WTC11 (cell line): ENCODE measurements around the gene ARID3C. TPM values are rescaled to one million over a fixed set of nuclear protein-coding genes. Genes with fewer than 3 reads are reported as not detected.

Experiments
- ATAC-seq: fragments of 200-7000 bp; cut with Tn5 transposase; 2 replicates; pipeline ENCODE4 v1.10.0; 2021; ENCODE audit warnings: mild to moderate bottlenecking, moderate library complexity
- CTCF ChIA-PET: fragments of 300-600 bp; sonication (Branson Sonifier 250); formaldehyde crosslinking; loops from one replicate; lab custom pipeline; 2021; ENCODE audit warnings: antibody characterized with exemption; lab: Charles Lee
- POLR2A ChIA-PET: fragments of 350-600 bp; sonication (Branson Sonifier 250); formaldehyde crosslinking; loops from one replicate; lab custom pipeline; 2021; ENCODE audit warnings: antibody characterized with exemption; lab: Charles Lee
- DNase-seq: peaks from one replicate; pipeline ENCODE4 v3.0.0; 2021; ENCODE audit warnings: low spot score
- H3K27ac Mint-ChIP-seq: 2 replicates; pipeline ENCODE4 v1.8.0; 2021; ENCODE audit warnings: mixed read lengths
- H3K27me3 Mint-ChIP-seq: 2 replicates; pipeline ENCODE4 v1.8.0; 2021; ENCODE audit warnings: low read depth, mild to moderate bottlenecking, moderate library complexity, mixed read lengths
- H3K36me3 Mint-ChIP-seq: 2 replicates; pipeline ENCODE4 v1.8.0; 2021; ENCODE audit warnings: mixed read lengths
- H3K4me1 Mint-ChIP-seq: 2 replicates; pipeline ENCODE4 v1.8.0; 2022; ENCODE audit warnings: mixed read lengths
- H3K4me3 Mint-ChIP-seq: 2 replicates; pipeline ENCODE4 v1.8.0; 2021; ENCODE audit warnings: mild to moderate bottlenecking, moderate library complexity, mixed read lengths
- H3K9me3 Mint-ChIP-seq: 2 replicates; pipeline ENCODE4 v1.8.0; 2021; ENCODE audit warnings: mixed read lengths
- ESRRA ChIP-seq: sonication (generic); formaldehyde crosslinking; IDR thresholded peaks from 2 replicates; pipeline ENCODE4 v1.8.1; 2022; ENCODE audit warnings: mild to moderate bottlenecking, missing genetic modification reagents, borderline replicate concordance
- GRHL2 ChIP-seq: fragments of 250-450 bp; sonication (Bioruptor Pico); IDR thresholded peaks from 2 replicates; pipeline ENCODE4 v1.8.0; 2022; ENCODE audit warnings: mild to moderate bottlenecking, moderate library complexity; ENCODE audit not compliant: insufficient replicate concordance, severe bottlenecking
- GTF2I ChIP-seq: fragments of 250-450 bp; sonication (Bioruptor Pico); conservative IDR thresholded peaks from 2 replicates; pipeline ENCODE4 v1.4.0; 2021; ENCODE audit warnings: mild to moderate bottlenecking
- NFE2L1 ChIP-seq: sonication (generic); formaldehyde crosslinking; IDR thresholded peaks from 2 replicates; pipeline ENCODE4 v1.8.1; 2023; ENCODE audit warnings: missing genetic modification reagents
- RORB ChIP-seq: fragments of 250-450 bp; sonication (Bioruptor Pico); IDR thresholded peaks from 2 replicates; pipeline ENCODE4 v1.9.0; 2021; ENCODE audit warnings: mild to moderate bottlenecking
- ZNF317 ChIP-seq: sonication (generic); formaldehyde crosslinking; IDR thresholded peaks from 2 replicates; pipeline ENCODE4 v1.8.1; 2023; ENCODE audit warnings: low read depth, mild to moderate bottlenecking, moderate library complexity, missing genetic modification reagents, borderline replicate concordance
- total RNA-seq: library from RNA; stranded (reverse); gene quantifications from 3 replicates; pipeline ENCODE4 v1.2.3, GENCODE V29; 2021
- TF ChIP-seq, protein P1 (sequence below): fragments of 250-450 bp; sonication (Bioruptor Pico); IDR thresholded peaks from 2 replicates; pipeline ENCODE4 v2.1.2; 2022; ENCODE audit warnings: mild to moderate bottlenecking, moderate library complexity
- TF ChIP-seq, protein P2 (sequence below): fragments of 250-450 bp; sonication (Bioruptor Pico); IDR thresholded peaks from 2 replicates; pipeline ENCODE4 v1.9.0; 2021; ENCODE audit warnings: mild to moderate bottlenecking
- TF ChIP-seq, protein P3 (sequence below): sonication (generic); formaldehyde crosslinking; IDR thresholded peaks from 2 replicates; pipeline ENCODE4 v1.8.0; 2023; ENCODE audit warnings: missing genetic modification reagents, mild to moderate bottlenecking, borderline replicate concordance
- TF ChIP-seq, protein P4 (sequence below): sonication (generic); formaldehyde crosslinking; IDR thresholded peaks from 2 replicates; pipeline ENCODE4 v1.8.0; 2023; ENCODE audit warnings: missing genetic modification reagents
- TF ChIP-seq, protein P5 (sequence below): sonication (generic); formaldehyde crosslinking; IDR thresholded peaks from 2 replicates; pipeline ENCODE4 v1.8.0; 2022; ENCODE audit warnings: mild to moderate bottlenecking, missing genetic modification reagents
- TF ChIP-seq, protein P6 (sequence below): sonication (generic); formaldehyde crosslinking; IDR thresholded peaks from 2 replicates; pipeline ENCODE4 v1.8.1; 2023; ENCODE audit warnings: mild to moderate bottlenecking, missing genetic modification reagents, borderline replicate concordance

Gene ARID3C
- total RNA-seq, 1 experiment from 2014 or later: 0.15 TPM

DNA sequence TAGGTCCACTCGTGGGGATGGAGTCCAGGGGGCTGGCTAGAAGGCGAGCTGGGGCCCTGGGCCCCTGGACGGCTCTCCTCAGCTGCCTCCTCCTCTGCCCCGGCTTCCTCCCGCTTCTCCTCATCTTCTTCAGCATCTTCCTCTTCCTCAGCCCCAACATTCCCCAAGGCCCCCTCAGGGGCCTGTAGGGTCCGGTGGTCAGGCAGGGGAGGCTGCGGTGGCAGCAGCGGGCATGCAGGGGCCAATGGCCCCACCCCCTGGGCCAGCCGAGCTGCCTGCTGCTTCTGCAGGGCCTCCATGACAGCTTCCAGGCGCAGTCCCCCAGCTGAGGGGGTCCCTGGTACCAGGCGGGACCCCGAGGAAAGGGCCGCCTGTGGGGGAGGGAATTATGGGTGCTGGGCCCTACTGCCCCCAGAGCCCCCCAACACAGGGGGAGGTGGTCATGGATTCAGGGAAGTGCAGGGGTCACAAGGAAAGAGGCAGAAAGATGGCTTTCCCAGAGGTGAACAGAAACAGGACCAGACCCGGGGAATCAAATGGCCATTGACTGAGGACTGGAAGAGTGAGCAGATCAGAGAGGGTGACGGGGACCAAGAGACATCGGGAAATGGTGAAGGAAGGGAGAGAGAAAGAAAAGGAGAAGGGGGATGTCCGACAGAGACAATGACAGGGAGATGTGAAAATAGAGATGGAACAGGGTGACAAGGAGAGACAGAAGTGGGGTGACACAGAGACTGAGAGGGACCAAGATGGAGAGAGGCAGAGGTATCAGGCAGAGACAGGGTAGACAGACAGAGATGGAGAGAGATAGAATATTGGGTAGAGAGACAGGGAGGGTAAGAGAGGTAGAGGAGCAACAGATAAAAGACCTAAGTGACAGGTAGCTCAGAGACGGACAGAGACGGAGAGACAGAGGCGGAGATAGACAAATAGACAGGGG lies 880 bp downstream of the ARID3C start:
- DNase-seq (no peak), ATAC-seq (no peak)
- Mint-ChIP-seq H3K36me3 (no peaks in the 10 kb centered on the region), H3K4me1 (peaks cover 18% of the 10 kb centered on the region), H3K27ac (no peak overlapping the region), H3K4me3 (peak overlapping the region; percentile 70), H3K9me3 (no peaks in the 10 kb centered on the region), H3K27me3 (peaks cover 98% of the 10 kb centered on the region)
- TF ChIP-seq, protein P1, sequence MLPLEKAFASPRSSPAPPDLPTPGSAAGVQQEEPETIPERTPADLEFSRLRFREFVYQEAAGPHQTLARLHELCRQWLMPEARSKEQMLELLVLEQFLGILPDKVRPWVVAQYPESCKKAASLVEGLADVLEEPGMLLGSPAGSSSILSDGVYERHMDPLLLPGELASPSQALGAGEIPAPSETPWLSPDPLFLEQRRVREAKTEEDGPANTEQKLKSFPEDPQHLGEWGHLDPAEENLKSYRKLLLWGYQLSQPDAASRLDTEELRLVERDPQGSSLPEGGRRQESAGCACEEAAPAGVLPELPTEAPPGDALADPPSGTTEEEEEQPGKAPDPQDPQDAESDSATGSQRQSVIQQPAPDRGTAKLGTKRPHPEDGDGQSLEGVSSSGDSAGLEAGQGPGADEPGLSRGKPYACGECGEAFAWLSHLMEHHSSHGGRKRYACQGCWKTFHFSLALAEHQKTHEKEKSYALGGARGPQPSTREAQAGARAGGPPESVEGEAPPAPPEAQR (CRISPR knock-in tag): no peak
- 0 out of 2 replicates have a peak, but pooled peaks have one; percentile 21 for TF ChIP-seq NFE2L1 (CRISPR knock-in tag)
- TF ChIP-seq, protein P2, sequence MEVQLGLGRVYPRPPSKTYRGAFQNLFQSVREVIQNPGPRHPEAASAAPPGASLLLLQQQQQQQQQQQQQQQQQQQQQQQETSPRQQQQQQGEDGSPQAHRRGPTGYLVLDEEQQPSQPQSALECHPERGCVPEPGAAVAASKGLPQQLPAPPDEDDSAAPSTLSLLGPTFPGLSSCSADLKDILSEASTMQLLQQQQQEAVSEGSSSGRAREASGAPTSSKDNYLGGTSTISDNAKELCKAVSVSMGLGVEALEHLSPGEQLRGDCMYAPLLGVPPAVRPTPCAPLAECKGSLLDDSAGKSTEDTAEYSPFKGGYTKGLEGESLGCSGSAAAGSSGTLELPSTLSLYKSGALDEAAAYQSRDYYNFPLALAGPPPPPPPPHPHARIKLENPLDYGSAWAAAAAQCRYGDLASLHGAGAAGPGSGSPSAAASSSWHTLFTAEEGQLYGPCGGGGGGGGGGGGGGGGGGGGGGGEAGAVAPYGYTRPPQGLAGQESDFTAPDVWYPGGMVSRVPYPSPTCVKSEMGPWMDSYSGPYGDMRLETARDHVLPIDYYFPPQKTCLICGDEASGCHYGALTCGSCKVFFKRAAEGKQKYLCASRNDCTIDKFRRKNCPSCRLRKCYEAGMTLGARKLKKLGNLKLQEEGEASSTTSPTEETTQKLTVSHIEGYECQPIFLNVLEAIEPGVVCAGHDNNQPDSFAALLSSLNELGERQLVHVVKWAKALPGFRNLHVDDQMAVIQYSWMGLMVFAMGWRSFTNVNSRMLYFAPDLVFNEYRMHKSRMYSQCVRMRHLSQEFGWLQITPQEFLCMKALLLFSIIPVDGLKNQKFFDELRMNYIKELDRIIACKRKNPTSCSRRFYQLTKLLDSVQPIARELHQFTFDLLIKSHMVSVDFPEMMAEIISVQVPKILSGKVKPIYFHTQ: no peak
- TF ChIP-seq RORB: no peak
- POLR2A ChIA-PET: no interaction called here
- CTCF ChIA-PET: interaction anchor here (1.1 to 3.4 kb wide), 6 partner anchors 10 to 109 kb away, joined by 3 to 12 read pairs (median 7); partner anchors contain the start of gene SIGMAR1

DNA sequence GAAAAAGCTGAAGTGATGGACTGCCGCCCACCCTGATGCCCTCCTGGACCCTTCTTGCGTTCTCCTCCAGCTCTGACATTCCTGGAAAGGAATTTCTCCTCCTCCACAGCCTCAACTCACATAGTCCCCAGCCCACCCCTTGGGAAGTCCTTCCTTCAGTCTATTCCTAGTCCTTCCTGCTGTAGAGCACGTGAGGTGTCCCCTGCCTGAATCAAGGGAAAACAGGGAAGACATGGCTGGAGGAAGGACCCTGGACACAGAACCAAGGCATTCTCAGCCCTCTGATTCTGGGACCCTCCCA lies 3.7 kb downstream of the ARID3C start:
- CTCF ChIA-PET: interaction anchor here (0.5 to 2.3 kb wide), 9 partner anchors 9 to 1061 kb away, joined by 3 to 19 read pairs (median 6); partner anchors contain the start of genes GALT, RPP25L and SIGMAR1
- H3K36me3 Mint-ChIP-seq: no peaks in the 10 kb centered on the region
- H3K27me3 Mint-ChIP-seq: peaks cover 85% of the 10 kb centered on the region
- no peak overlapping the region for H3K27ac Mint-ChIP-seq
- H3K9me3 Mint-ChIP-seq: peaks cover 4% of the 10 kb centered on the region
- POLR2A ChIA-PET: interaction anchor here (0.5 kb wide), 1 partner anchor 842 kb away, joined by 3 read pairs; no protein-coding TSS in a partner anchor
- 0 out of 2 replicates have a peak, but pooled peaks have one; percentile 31 for TF ChIP-seq GTF2I (CRISPR knock-in tag)
- TF ChIP-seq ZNF317 (CRISPR knock-in tag): no peak
- no peak overlapping the region for H3K4me3 Mint-ChIP-seq
- no peak for ATAC-seq
- DNase-seq: no peak
- peaks cover 14% of the 10 kb centered on the region for H3K4me1 Mint-ChIP-seq

DNA sequence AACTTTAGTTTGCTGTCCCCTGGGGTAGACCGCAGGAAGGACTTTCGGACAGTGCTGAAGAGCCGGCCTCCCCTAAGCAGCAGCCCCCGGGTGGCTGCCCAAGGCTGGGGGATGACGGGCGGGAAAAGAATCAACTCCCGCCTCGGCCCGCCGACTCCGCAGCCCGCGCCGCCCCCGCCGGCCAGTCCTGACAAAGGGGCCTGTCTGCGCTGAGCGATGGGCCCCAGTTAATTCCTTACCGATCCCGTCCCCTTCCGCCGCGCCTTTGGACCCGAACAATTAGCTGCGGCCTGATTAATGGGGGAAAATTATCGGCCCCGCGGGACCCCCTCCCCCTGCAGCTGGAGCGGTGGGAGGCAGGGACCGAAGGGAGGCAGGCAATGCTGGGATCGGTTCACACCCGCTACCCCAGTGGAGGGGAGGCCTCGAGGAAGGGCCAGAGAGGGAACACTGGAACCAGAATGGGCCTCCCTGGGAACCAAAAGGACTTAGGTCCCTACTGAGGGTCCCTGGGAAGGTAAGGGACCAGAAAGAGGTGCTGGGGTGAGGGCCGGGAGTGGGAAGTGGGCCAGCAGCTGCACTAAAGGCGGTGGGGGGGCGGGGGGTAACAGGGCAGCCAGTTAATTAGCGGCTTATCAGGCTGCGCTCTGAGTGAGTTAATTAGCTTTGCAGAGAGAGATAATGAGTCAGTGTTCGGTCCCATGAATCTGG lies 4.2 kb downstream of the ARID3C start:
- H3K27me3 Mint-ChIP-seq: peaks cover 83% of the 10 kb centered on the region
- peak overlapping the region; percentile 8; the same call in 1 of the 2 replicates for H3K4me3 Mint-ChIP-seq
- H3K27ac Mint-ChIP-seq: no peak overlapping the region
- CTCF ChIA-PET: interaction anchor here (0.7 to 2.3 kb wide), 8 partner anchors 10 to 221 kb away, joined by 3 to 19 read pairs (median 6); partner anchors contain the start of genes GALT, RPP25L and SIGMAR1
- H3K9me3 Mint-ChIP-seq: peaks cover 4% of the 10 kb centered on the region
- POLR2A ChIA-PET: no interaction called here
- no peaks in the 10 kb centered on the region for H3K36me3 Mint-ChIP-seq
- H3K4me1 Mint-ChIP-seq: peaks cover 17% of the 10 kb centered on the region
- ATAC-seq: peak; percentile 14
- DNase-seq: peak; percentile 34
- TF ChIP-seq, protein P3, sequence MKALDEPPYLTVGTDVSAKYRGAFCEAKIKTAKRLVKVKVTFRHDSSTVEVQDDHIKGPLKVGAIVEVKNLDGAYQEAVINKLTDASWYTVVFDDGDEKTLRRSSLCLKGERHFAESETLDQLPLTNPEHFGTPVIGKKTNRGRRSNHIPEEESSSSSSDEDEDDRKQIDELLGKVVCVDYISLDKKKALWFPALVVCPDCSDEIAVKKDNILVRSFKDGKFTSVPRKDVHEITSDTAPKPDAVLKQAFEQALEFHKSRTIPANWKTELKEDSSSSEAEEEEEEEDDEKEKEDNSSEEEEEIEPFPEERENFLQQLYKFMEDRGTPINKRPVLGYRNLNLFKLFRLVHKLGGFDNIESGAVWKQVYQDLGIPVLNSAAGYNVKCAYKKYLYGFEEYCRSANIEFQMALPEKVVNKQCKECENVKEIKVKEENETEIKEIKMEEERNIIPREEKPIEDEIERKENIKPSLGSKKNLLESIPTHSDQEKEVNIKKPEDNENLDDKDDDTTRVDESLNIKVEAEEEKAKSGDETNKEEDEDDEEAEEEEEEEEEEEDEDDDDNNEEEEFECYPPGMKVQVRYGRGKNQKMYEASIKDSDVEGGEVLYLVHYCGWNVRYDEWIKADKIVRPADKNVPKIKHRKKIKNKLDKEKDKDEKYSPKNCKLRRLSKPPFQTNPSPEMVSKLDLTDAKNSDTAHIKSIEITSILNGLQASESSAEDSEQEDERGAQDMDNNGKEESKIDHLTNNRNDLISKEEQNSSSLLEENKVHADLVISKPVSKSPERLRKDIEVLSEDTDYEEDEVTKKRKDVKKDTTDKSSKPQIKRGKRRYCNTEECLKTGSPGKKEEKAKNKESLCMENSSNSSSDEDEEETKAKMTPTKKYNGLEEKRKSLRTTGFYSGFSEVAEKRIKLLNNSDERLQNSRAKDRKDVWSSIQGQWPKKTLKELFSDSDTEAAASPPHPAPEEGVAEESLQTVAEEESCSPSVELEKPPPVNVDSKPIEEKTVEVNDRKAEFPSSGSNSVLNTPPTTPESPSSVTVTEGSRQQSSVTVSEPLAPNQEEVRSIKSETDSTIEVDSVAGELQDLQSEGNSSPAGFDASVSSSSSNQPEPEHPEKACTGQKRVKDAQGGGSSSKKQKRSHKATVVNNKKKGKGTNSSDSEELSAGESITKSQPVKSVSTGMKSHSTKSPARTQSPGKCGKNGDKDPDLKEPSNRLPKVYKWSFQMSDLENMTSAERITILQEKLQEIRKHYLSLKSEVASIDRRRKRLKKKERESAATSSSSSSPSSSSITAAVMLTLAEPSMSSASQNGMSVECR: no peak
- TF ChIP-seq ESRRA (CRISPR knock-in tag): no peak
- TF ChIP-seq, protein P4, sequence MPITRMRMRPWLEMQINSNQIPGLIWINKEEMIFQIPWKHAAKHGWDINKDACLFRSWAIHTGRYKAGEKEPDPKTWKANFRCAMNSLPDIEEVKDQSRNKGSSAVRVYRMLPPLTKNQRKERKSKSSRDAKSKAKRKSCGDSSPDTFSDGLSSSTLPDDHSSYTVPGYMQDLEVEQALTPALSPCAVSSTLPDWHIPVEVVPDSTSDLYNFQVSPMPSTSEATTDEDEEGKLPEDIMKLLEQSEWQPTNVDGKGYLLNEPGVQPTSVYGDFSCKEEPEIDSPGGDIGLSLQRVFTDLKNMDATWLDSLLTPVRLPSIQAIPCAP (CRISPR knock-in tag): no peak
- TF ChIP-seq, protein P5, sequence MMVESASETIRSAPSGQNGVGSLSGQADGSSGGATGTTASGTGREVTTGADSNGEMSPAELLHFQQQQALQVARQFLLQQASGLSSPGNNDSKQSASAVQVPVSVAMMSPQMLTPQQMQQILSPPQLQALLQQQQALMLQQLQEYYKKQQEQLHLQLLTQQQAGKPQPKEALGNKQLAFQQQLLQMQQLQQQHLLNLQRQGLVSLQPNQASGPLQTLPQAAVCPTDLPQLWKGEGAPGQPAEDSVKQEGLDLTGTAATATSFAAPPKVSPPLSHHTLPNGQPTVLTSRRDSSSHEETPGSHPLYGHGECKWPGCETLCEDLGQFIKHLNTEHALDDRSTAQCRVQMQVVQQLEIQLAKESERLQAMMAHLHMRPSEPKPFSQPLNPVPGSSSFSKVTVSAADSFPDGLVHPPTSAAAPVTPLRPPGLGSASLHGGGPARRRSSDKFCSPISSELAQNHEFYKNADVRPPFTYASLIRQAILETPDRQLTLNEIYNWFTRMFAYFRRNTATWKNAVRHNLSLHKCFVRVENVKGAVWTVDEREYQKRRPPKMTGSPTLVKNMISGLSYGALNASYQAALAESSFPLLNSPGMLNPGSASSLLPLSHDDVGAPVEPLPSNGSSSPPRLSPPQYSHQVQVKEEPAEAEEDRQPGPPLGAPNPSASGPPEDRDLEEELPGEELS: no peak
- TF ChIP-seq GRHL2: no peak
- TF ChIP-seq, protein P6, sequence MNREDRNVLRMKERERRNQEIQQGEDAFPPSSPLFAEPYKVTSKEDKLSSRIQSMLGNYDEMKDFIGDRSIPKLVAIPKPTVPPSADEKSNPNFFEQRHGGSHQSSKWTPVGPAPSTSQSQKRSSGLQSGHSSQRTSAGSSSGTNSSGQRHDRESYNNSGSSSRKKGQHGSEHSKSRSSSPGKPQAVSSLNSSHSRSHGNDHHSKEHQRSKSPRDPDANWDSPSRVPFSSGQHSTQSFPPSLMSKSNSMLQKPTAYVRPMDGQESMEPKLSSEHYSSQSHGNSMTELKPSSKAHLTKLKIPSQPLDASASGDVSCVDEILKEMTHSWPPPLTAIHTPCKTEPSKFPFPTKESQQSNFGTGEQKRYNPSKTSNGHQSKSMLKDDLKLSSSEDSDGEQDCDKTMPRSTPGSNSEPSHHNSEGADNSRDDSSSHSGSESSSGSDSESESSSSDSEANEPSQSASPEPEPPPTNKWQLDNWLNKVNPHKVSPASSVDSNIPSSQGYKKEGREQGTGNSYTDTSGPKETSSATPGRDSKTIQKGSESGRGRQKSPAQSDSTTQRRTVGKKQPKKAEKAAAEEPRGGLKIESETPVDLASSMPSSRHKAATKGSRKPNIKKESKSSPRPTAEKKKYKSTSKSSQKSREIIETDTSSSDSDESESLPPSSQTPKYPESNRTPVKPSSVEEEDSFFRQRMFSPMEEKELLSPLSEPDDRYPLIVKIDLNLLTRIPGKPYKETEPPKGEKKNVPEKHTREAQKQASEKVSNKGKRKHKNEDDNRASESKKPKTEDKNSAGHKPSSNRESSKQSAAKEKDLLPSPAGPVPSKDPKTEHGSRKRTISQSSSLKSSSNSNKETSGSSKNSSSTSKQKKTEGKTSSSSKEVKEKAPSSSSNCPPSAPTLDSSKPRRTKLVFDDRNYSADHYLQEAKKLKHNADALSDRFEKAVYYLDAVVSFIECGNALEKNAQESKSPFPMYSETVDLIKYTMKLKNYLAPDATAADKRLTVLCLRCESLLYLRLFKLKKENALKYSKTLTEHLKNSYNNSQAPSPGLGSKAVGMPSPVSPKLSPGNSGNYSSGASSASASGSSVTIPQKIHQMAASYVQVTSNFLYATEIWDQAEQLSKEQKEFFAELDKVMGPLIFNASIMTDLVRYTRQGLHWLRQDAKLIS (CRISPR knock-in tag): no peak
